K562 (cell line): ENCODE data around the gene RAB9B. TPM values are rescaled to one million over a fixed set of nuclear protein-coding genes. Genes with fewer than 3 reads are reported as not detected.

Source experiments
- ATAC-seq: fragments of 200-7000 bp; cut with Tn5 transposase; 3 replicates; pipeline ENCODE4 v1.9.1; 2020; ENCODE audit warnings: moderate library complexity
- BruUV-seq: library from RNA; stranded (reverse); fragments of 400-500 nt; replicated peaks from 2 replicates; lab custom pipeline; 2021; lab: Mats Ljungman, UMichigan
- CTCF ChIA-PET: fragments of 300-600 bp; formaldehyde crosslinking; extraction: SDS; loops from one replicate; lab custom pipeline; 2021; ENCODE audit warnings: low intra/inter-chr PET ratio; lab: Yijun Ruan, JAX
- POLR2A ChIA-PET: fragments of 300-600, 350-650 bp; sonication (Branson Sonifier 250); formaldehyde crosslinking; extraction: SDS; loops from one replicate; lab custom pipeline; 2021; ENCODE audit warnings: antibody characterized with exemption, inconsistent platforms; lab: Yijun Ruan, JAX
- DNase-seq, 4 experiments: peaks; one replicate each; pipeline versions ENCODE4 v3.0.0 to v3.0.0-alpha.2; 2011 to 2018; ENCODE audit warnings: low spot score in 3 of 4, mixed read lengths in 3 of 4; ENCODE audit errors: extremely low read depth in 1 of 4
- FAIRE-seq: peaks from 2 replicates; lab custom pipeline; 2011; peaks lifted over from hg19 to GRCh38; lab: Jason Lieb, UNC
- H2AFZ ChIP-seq: 2 replicates; pipeline ENCODE4 v1.6.0; 2011; ENCODE audit warnings: low read depth, low read length, control low read depth, inconsistent platforms
- H3K27ac ChIP-seq: fragments of 200-600 bp; 3 replicates; pipeline ENCODE4 v1.8.0; 2011; ENCODE audit warnings: low read depth, mild to moderate bottlenecking, control low read depth, inconsistent platforms, low read length, moderate library complexity, mixed read lengths; ENCODE audit errors: extremely low read depth
- H3K27me3 ChIP-seq, 2 experiments: fragments of 300-600 bp in 1 of 2; 2 replicates in 1 of 2; 3 replicates in 1 of 2; pipeline versions ENCODE4 v1.6.0 to v1.8.0; 2011; ENCODE audit warnings: inconsistent platforms in 2 of 2, low read length in 2 of 2, mild to moderate bottlenecking in 1 of 2, mixed read lengths in 1 of 2, moderate library complexity in 1 of 2; ENCODE audit not compliant: control insufficient read depth in 2 of 2, insufficient read depth in 2 of 2
- H3K36me3 ChIP-seq: fragments of 300-600 bp; 3 replicates; pipeline ENCODE4 v1.8.0; 2011; ENCODE audit warnings: mild to moderate bottlenecking, low read length, inconsistent platforms; ENCODE audit not compliant: control insufficient read depth, insufficient read depth
- H3K4me1 ChIP-seq, 2 experiments: fragments of 200-600 bp in 1 of 2; replicated peaks in 1 of 2; 2 replicates in 1 of 2; 3 replicates in 1 of 2; pipeline versions ENCODE4 v1.5.1 to v1.8.0; 2011; ENCODE audit warnings: inconsistent platforms in 2 of 2, low read length in 2 of 2, mild to moderate bottlenecking in 1 of 2, mixed read lengths in 1 of 2, moderate library complexity in 1 of 2; ENCODE audit not compliant: control insufficient read depth in 2 of 2, insufficient read depth in 2 of 2
- H3K4me2 ChIP-seq: 2 replicates; pipeline ENCODE4 v1.6.1; 2011; ENCODE audit warnings: low read length, control low read depth, inconsistent platforms, mixed read lengths; ENCODE audit not compliant: insufficient read depth
- H3K4me3 ChIP-seq: fragments of 200-600 bp; sonication (generic), shearing (Covaris generic); 2 replicates; pipeline ENCODE4 v1.5.1; 2016; ENCODE audit warnings: control low read depth, inconsistent platforms
- H3K79me2 ChIP-seq: fragments of 200-600 bp; 3 replicates; pipeline ENCODE4 v1.8.0; 2011; ENCODE audit warnings: low read length, inconsistent platforms; ENCODE audit not compliant: control insufficient read depth, insufficient read depth
- H3K9ac ChIP-seq, 2 experiments: 2 replicates each; pipeline versions ENCODE4 v1.6.0 to v1.6.1; 2011; ENCODE audit warnings: low read depth in 2 of 2, low read length in 2 of 2, control low read depth in 1 of 2, inconsistent platforms in 1 of 2, mild to moderate bottlenecking in 1 of 2, mixed read lengths in 1 of 2; ENCODE audit not compliant: insufficient read depth in 1 of 2
- H3K9me1 ChIP-seq: one replicate; pipeline ENCODE4 v1.6.0; 2011; ENCODE audit warnings: inconsistent platforms, mild to moderate bottlenecking, low read length, moderate library complexity; ENCODE audit not compliant: control insufficient read depth, insufficient read depth
- H3K9me3 ChIP-seq: replicated peaks from 2 replicates; pipeline ENCODE4 v1.5.1; 2011; ENCODE audit warnings: low read depth, low read length, inconsistent platforms; ENCODE audit not compliant: control insufficient read depth, insufficient read depth
- H4K20me1 ChIP-seq: replicated peaks from 2 replicates; pipeline ENCODE4 v1.6.1; 2011; ENCODE audit warnings: low read length, inconsistent platforms, mixed read lengths; ENCODE audit not compliant: control insufficient read depth, insufficient read depth
- ILF3 ChIP-seq: fragments of 450-650 bp; IDR thresholded peaks from 2 replicates; pipeline ENCODE4 v1.6.1; 2018; ENCODE audit warnings: antibody characterized with exemption, mild to moderate bottlenecking, moderate library complexity, borderline replicate concordance
- KLF1 ChIP-seq: fragments of 450-650 bp; IDR thresholded peaks from 2 replicates; pipeline ENCODE4 v1.6.1; 2016; ENCODE audit warnings: missing genetic modification characterization, missing compliant biosample characterization
- PURB ChIP-seq: sonication (generic); formaldehyde crosslinking; IDR thresholded peaks from 2 replicates; pipeline ENCODE4 v1.9.0; 2021; ENCODE audit warnings: low read depth, mild to moderate bottlenecking, missing genetic modification reagents
- THAP12 ChIP-seq: fragments of 250-450 bp; sonication (Bioruptor Pico); IDR thresholded peaks from 2 replicates; pipeline ENCODE4 v1.9.0; 2021; ENCODE audit warnings: mild to moderate bottlenecking, inconsistent platforms
- ZBTB11 ChIP-seq, 3 experiments: fragments of 200-800 bp in 1 of 3; fragments of 250-450 bp in 1 of 3; fragments of 450-650 bp in 1 of 3; sonication (Bioruptor Pico) in 1 of 3; sonication (Bioruptor generic) in 1 of 3; formaldehyde crosslinking in 1 of 3; IDR thresholded peaks; 2 replicates each; pipeline versions ENCODE4 v1.6.1 to v1.8.0; 2016 to 2022; ENCODE audit warnings: mild to moderate bottlenecking in 2 of 3, missing genetic modification characterization in 2 of 3, missing compliant biosample characterization in 1 of 3, moderate library complexity in 1 of 3
- ZNF696 ChIP-seq: fragments of 250-450 bp; sonication (Bioruptor Pico); conservative IDR thresholded peaks from 2 replicates; pipeline ENCODE4 v1.4.0; 2020; ENCODE audit warnings: mild to moderate bottlenecking, moderate library complexity
- WGBS: fragments of 100-300 bp; shearing (Covaris generic); methylation state at CpG from one replicate; pipeline ENCODE4 v1.1.6; 2016; ENCODE audit warnings: low coverage, mixed read lengths; ENCODE audit not compliant: insufficient coverage; ENCODE audit errors: missing lambda C conversion rate; 5-methylcytosine and 5-hydroxymethylcytosine counted together
- in situ Hi-C: fragments of 300-500 bp; cut with MboI; formaldehyde crosslinking; loops from 4 replicates; pipeline ENCODE4 v1.15.0; 2018; ENCODE audit warnings: inconsistent platforms, mixed read lengths
- intact Hi-C: fragments of 100-400 bp; cut with micrococcal nuclease; formaldehyde crosslinking; loops from 2 replicates; pipeline ENCODE4 v1.14.2; 2022
- polyA plus RNA-seq, 8 experiments: library from polyadenylated mRNA; depleted of rRNA in 4 of 8; stranded (reverse) in 5 of 8; unstranded in 3 of 8; fragments of >200 nt; fragmentation: Nextera tagmentation in 2 of 8; fragmentation: Illumina TruSeq in 1 of 8; extraction: Ambion mirVana in 2 of 8; extraction: Trizol in 1 of 8; gene quantifications; 2 replicates each; pipeline versions ENCODE4 v1.2.1 to v1.2.3, GENCODE V29; 2011 to 2014; ENCODE audit warnings: inconsistent platforms in 1 of 8, missing spikeins in 1 of 8
- total RNA-seq, 7 experiments: library from RNA; depleted of rRNA in 6 of 7; stranded (reverse); fragments of >200 nt in 6 of 7; fragmentation: Illumina TruSeq in 2 of 7; extraction: Trizol in 2 of 7; gene quantifications; 2 replicates each; pipeline versions ENCODE4 v1.2.1 to v1.2.3, GENCODE V29; 2011 to 2021; ENCODE audit warnings: low replicate concordance in 1 of 7

The RAB9B gene
- total and polyA plus RNA-seq, 9 of the 15 experiments (the other 6 are each of a cell fraction or from before 2014, with no cell fraction given), result 0.03 to 0.05 (median 0.04) TPM; not detected in 6

DNA sequence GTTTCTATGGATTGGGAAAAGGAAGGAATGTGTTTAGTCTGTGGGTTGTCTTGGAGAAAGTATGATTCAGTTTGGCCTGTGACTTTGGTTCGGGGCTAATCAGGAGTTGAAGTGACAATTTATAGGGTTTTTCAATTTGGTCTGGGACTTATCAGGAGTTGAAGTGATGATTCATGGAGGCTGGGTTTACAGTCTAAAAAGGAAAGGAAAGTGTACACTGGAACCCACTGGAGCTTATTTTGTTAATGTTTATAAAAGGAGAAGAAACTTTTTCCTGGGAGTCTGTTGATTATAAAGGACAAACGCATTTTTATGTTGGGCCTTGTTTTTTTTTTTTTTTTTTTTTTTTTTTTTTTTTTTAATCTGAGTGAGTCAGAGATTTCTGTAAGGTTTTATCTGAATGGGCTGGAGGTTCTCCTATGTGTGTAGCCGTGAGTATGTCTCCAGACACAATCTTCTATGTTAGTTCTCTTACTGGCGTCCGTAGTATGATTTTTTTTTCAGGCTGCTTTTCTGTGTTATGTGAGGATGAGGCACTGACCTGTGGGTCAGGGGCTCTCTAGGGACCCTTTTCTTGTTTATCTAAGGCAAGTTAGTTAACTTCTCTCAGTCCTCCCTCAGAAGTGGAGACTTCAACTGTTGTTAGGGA, 33.0 kb upstream of the RAB9B start:
- no peak for DNase-seq
- no peaks in the 10 kb centered on the region for H3K9me3 ChIP-seq
- no peaks in the 10 kb centered on the region for H3K27me3 ChIP-seq
- no peak overlapping the region for H3K4me2 ChIP-seq
- WGBS, result 0% methylated on average over 4 of the region's 5 CpGs
- POLR2A ChIA-PET, result interaction anchor here (0.6 kb wide), 1 partner anchor 377 kb away, joined by 3 read pairs; no protein-coding TSS in a partner anchor
- no peak for ATAC-seq
- FAIRE-seq, result no peak
- H3K9me1 ChIP-seq, result no peaks in the 10 kb centered on the region
- H2AFZ ChIP-seq, result no peak overlapping the region
- no peaks in the 10 kb centered on the region for H3K36me3 ChIP-seq
- BruUV-seq, result no TSS peak
- H3K27ac ChIP-seq, result no peak overlapping the region
- H3K4me3 ChIP-seq, result no peak overlapping the region
- in situ Hi-C loops (no loop called here), intact Hi-C loops (loop anchor here (5.0 kb wide), 1 partner anchor 52 kb away; no protein-coding TSS in a partner anchor)
- no peaks in the 10 kb centered on the region for H3K79me2 ChIP-seq
- H4K20me1 ChIP-seq, result no peaks in the 10 kb centered on the region
- no peaks in the 10 kb centered on the region for H3K4me1 ChIP-seq
- no peak overlapping the region for H3K9ac ChIP-seq
- TF ChIP-seq ILF3 (no peak), PURB (no peak), ZNF696 (no peak), ZBTB11 (CRISPR knock-in tag; IDR thresholded peaks at IDR 0.05) (no peak), KLF1 (tag) (no peak), THAP12 (CRISPR knock-in tag) (no peak)
- CTCF ChIA-PET, result no interaction called here
